SU-DHL-6 (cell line): ENCODE data around the gene WDTC1.

Source experiments
- H2AFZ ChIP-seq: fragments of 200-600 bp; sonication (generic); 2 replicates; pipeline ENCODE4 v1.6.1; 2014; ENCODE audit warnings: low read depth, mild to moderate bottlenecking, moderate library complexity, mixed read lengths, antibody characterized with exemption, low read length; ENCODE audit not compliant: severe bottlenecking
- H3F3A ChIP-seq: fragments of 200-600 bp; shearing (Covaris generic); 2 replicates; pipeline ENCODE4 v1.6.0; 2016; ENCODE audit warnings: antibody characterized with exemption, mild to moderate bottlenecking; ENCODE audit not compliant: insufficient read depth
- H3K27ac ChIP-seq: fragments of 200-600 bp; sonication (generic); 2 replicates; pipeline ENCODE4 v1.5.1; 2016; ENCODE audit warnings: low read depth, mild to moderate bottlenecking, low read length, moderate library complexity, mixed read lengths
- H3K27me3 ChIP-seq: fragments of 200-600 bp; sonication (generic), shearing (Covaris generic); 2 replicates; pipeline ENCODE4 v1.6.0; 2014; ENCODE audit warnings: mild to moderate bottlenecking, low read length
- H3K36me3 ChIP-seq: fragments of 200-600 bp; sonication (generic); 2 replicates; pipeline ENCODE4 v1.6.1; 2014; ENCODE audit warnings: mild to moderate bottlenecking, low read length, mixed read lengths
- H3K4me2 ChIP-seq: fragments of 300-600, 200-600 bp; shearing (Covaris generic), sonication (generic); 2 replicates; pipeline ENCODE4 v1.6.0; 2014; ENCODE audit warnings: low read length, low read depth, mild to moderate bottlenecking; ENCODE audit not compliant: poor library complexity, severe bottlenecking
- H3K4me3 ChIP-seq: fragments of 200-600 bp; sonication (generic); 2 replicates; pipeline ENCODE4 v1.5.1; 2014; ENCODE audit warnings: antibody characterized with exemption, low read length, mild to moderate bottlenecking, mixed read lengths; ENCODE audit not compliant: insufficient read depth, poor library complexity, severe bottlenecking
- H3K79me2 ChIP-seq: fragments of 200-600 bp; sonication (generic); 2 replicates; pipeline ENCODE4 v1.6.1; 2014; ENCODE audit warnings: mild to moderate bottlenecking, low read length, moderate library complexity; ENCODE audit not compliant: insufficient read depth
- H3K9ac ChIP-seq: fragments of 200-600 bp; sonication (generic); 2 replicates; pipeline ENCODE4 v1.7.0; 2014; ENCODE audit warnings: mild to moderate bottlenecking, low read length
- H3K9me2 ChIP-seq: fragments of 200-600 bp; sonication (generic); replicated peaks from 2 replicates; pipeline ENCODE4 v1.6.1; 2014; ENCODE audit warnings: low read length; ENCODE audit not compliant: insufficient read depth
- H3K9me3 ChIP-seq: fragments of 200-600 bp; sonication (generic); 2 replicates; pipeline ENCODE4 v1.6.1; 2014; ENCODE audit warnings: low read length, mixed read lengths; ENCODE audit not compliant: insufficient read depth
- H4K20me1 ChIP-seq: fragments of 200-600 bp; sonication (generic); 2 replicates; pipeline ENCODE4 v1.6.1; 2014; ENCODE audit warnings: low read depth, mild to moderate bottlenecking, antibody characterized with exemption, low read length, moderate library complexity, mixed read lengths
- CTCF ChIP-seq: fragments of 200-600 bp; sonication (generic); IDR thresholded peaks from one replicate; pipeline ENCODE4 v1.5.1; 2017; ENCODE audit warnings: antibody characterized with exemption, mild to moderate bottlenecking, low read length, moderate library complexity; ENCODE audit not compliant: insufficient read depth, poor library complexity, severe bottlenecking
- EZH2phosphoT487 ChIP-seq: fragments of 200-600 bp; sonication (generic), shearing (Covaris generic); conservative IDR thresholded peaks from 2 replicates; pipeline ENCODE4 v1.6.1; 2018; ENCODE audit warnings: mild to moderate bottlenecking, antibody characterized with exemption, low read length, moderate library complexity, mixed read lengths

The WDTC1 gene

DNA sequence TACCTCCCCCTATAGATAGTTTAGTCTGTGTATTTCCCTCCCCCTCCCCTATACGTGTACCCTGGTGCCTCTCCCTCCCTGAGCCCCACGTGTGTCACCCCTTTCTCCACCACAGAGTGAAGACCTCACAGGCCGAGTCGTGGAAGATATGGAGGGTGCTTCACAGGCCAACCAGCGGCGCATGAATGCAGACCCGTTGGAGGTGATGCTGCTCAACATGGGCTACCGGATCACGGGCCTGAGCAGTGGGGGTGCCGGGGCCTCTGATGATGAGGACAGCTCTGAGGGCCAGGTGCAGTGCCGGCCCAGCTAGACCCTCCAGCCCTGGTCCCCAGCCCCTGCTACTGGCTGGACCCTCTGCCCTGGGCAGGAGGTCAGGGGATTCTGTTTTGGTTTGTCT, 71.6 kb downstream of the WDTC1 start:
- TF ChIP-seq CTCF (no peak), EZH2phosphoT487 (no peak)
- H3K9me2 ChIP-seq: no peaks in the 10 kb centered on the region
- H3K79me2 ChIP-seq: no peaks in the 10 kb centered on the region
- H3K4me3 ChIP-seq: no peak overlapping the region
- no peak overlapping the region for H3K27ac ChIP-seq
- no peaks in the 10 kb centered on the region for H3K36me3 ChIP-seq
- no peak overlapping the region for H2AFZ ChIP-seq
- no peak overlapping the region for H3K9ac ChIP-seq
- H3K4me2 ChIP-seq: no peak overlapping the region
- H3F3A ChIP-seq: no peaks in the 10 kb centered on the region
- H3K9me3 ChIP-seq: no peaks in the 10 kb centered on the region
- H3K27me3 ChIP-seq: no peaks in the 10 kb centered on the region
- no peaks in the 10 kb centered on the region for H4K20me1 ChIP-seq

DNA sequence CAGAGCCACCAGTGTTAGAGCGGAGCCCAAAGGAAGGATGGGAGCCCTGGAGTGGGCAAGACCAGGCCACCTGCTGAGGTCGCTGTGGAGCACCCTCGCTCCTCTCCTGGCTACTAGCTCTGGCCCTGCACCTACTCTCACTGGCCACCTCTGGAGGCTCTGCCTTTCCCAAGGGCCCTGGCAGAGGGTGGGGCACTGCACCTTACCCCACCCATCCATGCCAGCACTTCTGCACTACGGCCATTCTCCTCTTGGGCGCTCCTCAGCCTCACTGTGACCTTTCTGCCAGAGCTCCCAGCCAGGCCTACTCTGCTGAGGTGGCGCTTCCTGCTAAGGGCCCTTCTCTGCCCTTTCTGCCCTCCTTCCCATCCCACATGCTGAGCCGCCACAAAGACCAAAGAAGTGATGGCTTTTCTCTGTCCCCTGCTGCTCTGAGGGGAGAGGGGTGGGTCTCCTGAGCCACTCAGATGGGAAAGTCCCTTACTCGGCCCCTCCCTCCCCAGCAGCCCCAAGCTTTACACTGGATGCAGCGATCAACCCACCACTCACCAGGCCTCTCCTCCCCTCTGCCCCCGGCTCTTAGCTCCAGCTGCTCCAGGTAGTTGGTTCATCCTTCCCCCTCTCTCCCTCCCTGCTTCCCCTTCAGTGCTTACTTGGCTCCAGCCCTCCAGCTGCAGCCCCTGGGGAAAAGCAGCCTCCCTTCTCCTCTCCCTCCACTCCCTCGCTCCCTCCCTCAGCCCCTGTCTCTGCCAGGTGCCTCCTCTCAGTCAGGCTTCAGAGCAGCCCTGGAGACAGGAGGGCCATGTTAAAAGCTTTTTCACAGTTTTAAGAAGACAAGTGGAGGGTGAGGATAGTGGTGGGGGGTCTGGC, 72.7 kb downstream of the WDTC1 start:
- H3K27me3 ChIP-seq: no peaks in the 10 kb centered on the region
- H3K4me3 ChIP-seq: no peak overlapping the region
- H3K79me2 ChIP-seq: no peaks in the 10 kb centered on the region
- H3F3A ChIP-seq: peaks cover 6% of the 10 kb centered on the region; the same call in 1 of the 2 replicates
- no peaks in the 10 kb centered on the region for H3K36me3 ChIP-seq
- H3K27ac ChIP-seq: no peak overlapping the region
- H3K9me3 ChIP-seq: no peaks in the 10 kb centered on the region
- H3K9me2 ChIP-seq: no peaks in the 10 kb centered on the region
- TF ChIP-seq CTCF: no peak
- TF ChIP-seq EZH2phosphoT487: no peak
- no peak overlapping the region for H2AFZ ChIP-seq
- no peak overlapping the region for H3K4me2 ChIP-seq
- H3K9ac ChIP-seq: no peak overlapping the region
- H4K20me1 ChIP-seq: no peaks in the 10 kb centered on the region

DNA sequence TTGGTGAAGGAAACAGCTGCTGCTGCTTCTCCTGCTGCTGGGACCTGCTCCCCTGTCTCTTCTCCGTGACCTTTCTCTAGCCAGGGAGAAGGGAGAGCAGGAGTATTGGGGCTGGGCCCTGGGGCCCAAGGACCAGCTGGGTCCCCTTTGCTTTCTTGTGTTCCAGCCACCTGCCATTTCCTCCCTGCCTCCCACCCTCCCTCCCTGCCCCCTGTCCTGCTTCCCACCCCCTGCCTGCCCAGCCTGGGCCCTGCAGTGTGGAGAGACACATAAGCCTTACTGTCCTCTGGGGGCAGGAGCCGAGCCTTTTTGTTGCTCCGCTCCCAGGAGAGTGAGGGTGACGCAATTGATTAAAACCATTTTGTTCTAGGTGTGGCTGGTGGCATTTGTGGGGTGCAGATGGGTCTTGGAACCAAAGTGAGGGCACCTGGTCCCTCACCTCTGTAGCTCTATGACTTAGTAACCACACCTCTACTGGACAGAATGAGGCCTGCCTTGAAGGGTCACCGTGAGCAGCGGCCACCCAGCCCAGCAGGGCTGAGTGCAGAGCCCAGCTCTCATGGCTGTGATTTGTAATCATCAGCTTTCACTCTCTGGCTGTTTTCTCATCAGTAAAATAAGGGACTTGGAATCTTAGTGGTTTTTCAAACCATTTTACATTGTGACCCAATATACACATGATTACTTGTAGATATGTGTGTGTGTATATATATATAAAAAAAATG, 73.6 kb downstream of the WDTC1 start:
- H3K9ac ChIP-seq: no peak overlapping the region
- peaks cover 6% of the 10 kb centered on the region; the same call in 1 of the 2 replicates for H3F3A ChIP-seq
- H3K27me3 ChIP-seq: no peaks in the 10 kb centered on the region
- no peaks in the 10 kb centered on the region for H3K36me3 ChIP-seq
- H3K4me2 ChIP-seq: no peak overlapping the region
- no peak overlapping the region for H3K4me3 ChIP-seq
- H3K79me2 ChIP-seq: no peaks in the 10 kb centered on the region
- no peak overlapping the region for H3K27ac ChIP-seq
- H2AFZ ChIP-seq: no peak overlapping the region
- TF ChIP-seq CTCF (no peak), EZH2phosphoT487 (no peak)
- no peaks in the 10 kb centered on the region for H3K9me2 ChIP-seq
- H4K20me1 ChIP-seq: no peaks in the 10 kb centered on the region
- no peaks in the 10 kb centered on the region for H3K9me3 ChIP-seq
